Measurements from ENCODE around the gene THOC6. TPM values are rescaled to one million over a fixed set of nuclear protein-coding genes. Genes with fewer than 3 reads are reported as not detected.

The THOC6 gene
- total RNA-seq, 2 experiments from 2014 or later: 33.6 to 36.0 TPM

GRCh38 chr16:3062553-3062952 is 38.7 kb downstream of the THOC6 start:
- TF ChIP-seq CTCF (conservative IDR thresholded peaks at IDR 0.05; ENCODE audit: low read length): no peak
- no peak overlapping the region for H3K27ac ChIP-seq (ENCODE audit: low read depth, low read length, poor library complexity, severe bottlenecking)
- no peaks in the 10 kb centered on the region for H3K79me2 ChIP-seq (ENCODE audit: insufficient read depth, low read depth, low read length)
- no peak overlapping the region for H3K4me3 ChIP-seq (ENCODE audit: low read depth, low read length, poor library complexity, severe bottlenecking)
- BruUV-seq (replicated peaks): no TSS peak
- ChIA-PET POLR2A (interaction anchor here (1.4 kb wide), 1 partner anchor 15 kb away, joined by 3 read pairs; no protein-coding TSS in a partner anchor), CTCF (ENCODE audit: unreplicated experiment) (no interaction called here)
- H2AFZ ChIP-seq (ENCODE audit: low read length): no peak overlapping the region
- H3K9me2 ChIP-seq (ENCODE audit: insufficient read depth, low read length): no peaks in the 10 kb centered on the region
- no peak overlapping the region for H3K4me2 ChIP-seq (ENCODE audit: low read length)
- no peak for DNase-seq (ENCODE audit: low spot score)
- H3K4me1 ChIP-seq (ENCODE audit: insufficient read depth, low read length, poor library complexity, severe bottlenecking): peaks cover 11% of the 10 kb centered on the region
- intact Hi-C loops (cut with micrococcal nuclease; ENCODE audit: unreplicated experiment): no loop called here
- no peaks in the 10 kb centered on the region for H3K9me3 ChIP-seq (ENCODE audit: low read length)
- no peaks in the 10 kb centered on the region for H3K36me3 ChIP-seq (ENCODE audit: insufficient read depth, low read length)
- no peaks in the 10 kb centered on the region for H4K20me1 ChIP-seq (ENCODE audit: insufficient read depth, low read length)

- Histone ChIP-seq H3K4me2 (ENCODE audit: low read length) (no peak overlapping the region), H2AFZ (ENCODE audit: low read length) (no peak overlapping the region), H3K4me3 (ENCODE audit: low read depth, low read length, poor library complexity, severe bottlenecking) (no peak overlapping the region), H3K9me2 (ENCODE audit: insufficient read depth, low read length) (no peaks in the 10 kb centered on the region), H3K27ac (ENCODE audit: low read depth, low read length, poor library complexity, severe bottlenecking) (no peak overlapping the region), H3K79me2 (ENCODE audit: insufficient read depth, low read depth, low read length) (no peaks in the 10 kb centered on the region), H3K9me3 (ENCODE audit: low read length) (no peaks in the 10 kb centered on the region), H3K4me1 (ENCODE audit: insufficient read depth, low read length, poor library complexity, severe bottlenecking) (peaks cover 4% of the 10 kb centered on the region), H3K36me3 (ENCODE audit: insufficient read depth, low read length) (no peaks in the 10 kb centered on the region), H4K20me1 (ENCODE audit: insufficient read depth, low read length) (no peaks in the 10 kb centered on the region)
- ChIA-PET POLR2A (interaction anchor here (1.4 kb wide), 1 partner anchor 14 kb away, joined by 3 read pairs; no protein-coding TSS in a partner anchor), CTCF (ENCODE audit: unreplicated experiment) (no interaction called here)
- intact Hi-C loops (cut with micrococcal nuclease; ENCODE audit: unreplicated experiment): no loop called here
- BruUV-seq (replicated peaks): no TSS peak
- no peak for DNase-seq (ENCODE audit: low spot score)
- TF ChIP-seq CTCF (conservative IDR thresholded peaks at IDR 0.05; ENCODE audit: low read length): no peak
- TF ChIP-seq EZH2phosphoT487 (IDR thresholded peaks at IDR 0.05; ENCODE audit: borderline replicate concordance, low read depth, low read length): no peak
These were observed 40.0 kb downstream of the THOC6 start for GRCh38 chr16:3063625-3064386.

DNA sequence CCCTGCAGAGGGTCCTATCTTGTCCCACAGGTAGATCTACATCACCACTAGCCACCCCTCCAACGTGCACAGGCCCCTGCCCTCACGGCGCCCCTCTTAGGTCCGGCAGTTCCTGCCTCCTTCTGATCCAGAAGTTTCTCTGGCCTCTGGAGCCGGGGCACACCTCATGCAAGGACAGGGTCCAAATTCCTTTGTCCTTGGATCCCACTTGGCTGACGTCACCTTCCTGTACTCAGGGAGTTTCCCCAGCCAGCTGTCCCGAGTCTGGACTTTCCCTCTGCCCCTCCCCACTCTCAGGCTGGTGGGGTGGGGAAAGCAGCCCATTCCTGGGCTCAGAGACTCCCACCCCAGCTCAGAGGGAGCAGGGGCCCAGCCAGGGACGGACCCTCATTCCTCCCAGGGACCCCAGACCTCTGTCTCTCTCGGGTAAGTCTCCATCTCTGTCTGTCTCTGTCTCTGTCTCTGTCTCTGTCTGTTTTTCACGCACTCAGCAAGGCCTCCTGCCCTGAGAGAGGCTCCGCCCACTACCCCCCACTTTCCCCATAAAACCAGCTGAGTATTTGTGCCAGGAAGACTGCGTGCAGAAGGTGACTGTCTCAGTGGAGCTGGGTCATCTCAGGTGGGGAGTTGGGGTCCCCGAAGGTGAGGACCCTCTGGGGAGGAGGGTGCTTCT is 41.4 kb downstream of the THOC6 start, which contains the start of gene IL32:
Gene IL32, plus strand, starts transcription at position 572 of the 673 bp plus-strand sequence. CDS start 172 bp downstream, outside the sequence.
- ChIA-PET CTCF (ENCODE audit: unreplicated experiment) (no interaction called here), POLR2A (no interaction called here)
- no peaks in the 10 kb centered on the region for H4K20me1 ChIP-seq (ENCODE audit: insufficient read depth, low read length)
- DNase-seq (ENCODE audit: low spot score): no peak
- no peaks in the 10 kb centered on the region for H3K36me3 ChIP-seq (ENCODE audit: insufficient read depth, low read length)
- no peak within 1 kb of the TSS for H3K27ac ChIP-seq (ENCODE audit: low read depth, low read length, poor library complexity, severe bottlenecking)
- BruUV-seq (replicated peaks): no TSS peak
- H3K4me2 ChIP-seq (ENCODE audit: low read length): no peak within 1 kb of the TSS
- no peak within 1 kb of the TSS for H2AFZ ChIP-seq (ENCODE audit: low read length)
- H3K4me3 ChIP-seq (ENCODE audit: low read depth, low read length, poor library complexity, severe bottlenecking): no peak within 1 kb of the TSS
- intact Hi-C loops (cut with micrococcal nuclease; ENCODE audit: unreplicated experiment): no loop called here
- H3K79me2 ChIP-seq (ENCODE audit: insufficient read depth, low read depth, low read length): no peaks in the 10 kb centered on the region
- TF ChIP-seq EZH2phosphoT487 (IDR thresholded peaks at IDR 0.05; ENCODE audit: borderline replicate concordance, low read depth, low read length) (no peak), CTCF (conservative IDR thresholded peaks at IDR 0.05; ENCODE audit: low read length) (no peak)
- no peaks in the 10 kb centered on the region for H3K9me3 ChIP-seq (ENCODE audit: low read length)
- no peaks in the 10 kb centered on the region for H3K4me1 ChIP-seq (ENCODE audit: insufficient read depth, low read length, poor library complexity, severe bottlenecking)
- no peaks in the 10 kb centered on the region for H3K9me2 ChIP-seq (ENCODE audit: insufficient read depth, low read length)

Data from OCI-LY7 (cell line).